Activated gamma-delta T cell (primary cell): ENCODE measurements around the gene MAP4K3.
"Not testable (repeated sequence)": the region's sequence is repeated elsewhere in the genome, so short reads cannot be mapped to it uniquely, and the experiment has no call there.

Experiments
- DNase-seq: peaks from one replicate; lab custom pipeline; 2025; lab: John Stamatoyannopoulos, UW

MAP4K3 gene

DNA sequence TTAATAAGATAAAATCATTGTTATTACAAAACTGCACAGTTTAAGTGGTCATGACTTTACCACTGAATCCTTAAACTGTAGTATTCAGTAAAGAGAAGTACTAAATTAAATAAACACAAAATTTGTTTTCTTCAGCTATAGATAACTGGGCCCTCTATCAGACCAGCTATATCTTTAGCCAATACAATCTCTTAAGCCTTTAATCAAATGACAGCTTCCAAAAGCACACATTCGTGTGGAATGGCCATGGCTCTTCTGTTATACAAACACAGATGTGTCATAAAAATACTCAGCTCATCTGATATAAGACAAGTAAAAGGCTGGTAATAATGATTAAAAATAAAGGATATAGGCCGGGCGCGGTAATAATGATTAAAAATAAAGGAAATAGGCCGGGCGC is 135.7 kb downstream of the MAP4K3 start:
- DNase-seq: no peak

GRCh38 chr2:39300044-39300978 is 136.8 kb downstream of the MAP4K3 start:
- no peak for DNase-seq

DNA sequence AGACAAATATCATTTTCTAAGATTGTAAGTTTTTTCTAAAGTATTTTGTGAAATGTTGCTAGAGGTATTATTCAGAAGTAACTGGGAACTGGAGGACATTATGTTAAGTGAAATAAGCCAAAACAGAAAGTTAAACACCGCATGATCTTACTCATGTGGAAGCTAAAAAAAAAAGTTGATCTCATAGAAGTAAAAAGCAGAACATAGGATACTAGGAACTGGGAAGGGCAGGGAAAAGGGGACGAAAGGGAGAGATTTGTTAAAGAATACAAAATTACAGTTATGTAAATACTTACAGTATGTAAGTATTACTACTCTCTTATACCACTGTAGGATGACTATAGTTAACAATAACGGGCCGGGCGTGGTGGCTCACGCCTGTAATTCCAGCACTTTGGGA is 146.7 kb downstream of the MAP4K3 start:
- no peak for DNase-seq

DNA sequence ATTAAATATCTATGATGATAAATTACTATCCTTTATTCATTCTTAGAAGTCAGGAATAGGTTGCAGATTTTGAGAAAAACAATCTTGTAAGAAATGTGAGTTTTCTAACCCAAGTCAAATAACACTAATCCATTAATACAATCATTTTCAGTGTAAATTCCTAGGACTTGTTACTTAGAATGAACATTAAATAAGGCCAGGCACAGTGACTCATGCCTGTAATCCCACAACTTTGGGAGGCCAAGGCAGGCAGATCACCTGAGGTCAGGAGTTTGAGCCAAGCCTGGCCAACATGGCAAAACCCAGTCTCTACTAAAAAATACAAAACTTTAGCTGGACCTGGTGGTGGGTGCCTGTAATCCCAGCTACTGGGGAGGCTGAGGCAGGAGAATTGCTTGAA is 147.5 kb downstream of the MAP4K3 start:
- no peak for DNase-seq

GRCh38 chr2:39283561-39283960 is 153.5 kb downstream of the MAP4K3 start:
- DNase-seq: no peak

DNA sequence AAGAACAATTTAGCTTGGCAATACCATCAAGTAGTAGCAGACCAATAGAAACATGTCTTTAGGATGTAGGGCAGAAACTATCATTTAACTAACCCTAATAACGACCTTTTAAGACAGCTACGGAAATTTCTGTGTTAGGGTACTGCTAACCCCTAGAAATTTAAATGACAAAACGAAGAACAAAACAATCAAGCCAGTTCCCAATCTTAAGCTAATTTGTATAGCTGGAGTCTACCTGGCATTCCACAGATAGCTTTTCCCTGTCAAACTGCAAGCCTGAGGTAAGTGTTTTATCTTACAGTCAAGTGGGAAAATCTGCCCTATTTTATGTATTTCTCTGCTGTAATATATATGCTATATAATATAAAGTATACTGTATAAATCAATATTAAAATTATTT is 155.7 kb downstream of the MAP4K3 start:
- DNase-seq: no peak

GRCh38 chr2:39275016-39275415 is 162.1 kb downstream of the MAP4K3 start:
- DNase-seq: no peak

- no peak for DNase-seq
These were observed 167.1 kb downstream of the MAP4K3 start for GRCh38 chr2:39269941-39270340.

GRCh38 chr2:39266916-39267434 is 170.1 kb downstream of the MAP4K3 start:
- no peak for DNase-seq

- no peak for DNase-seq
These were observed 170.8 kb downstream of the MAP4K3 start for GRCh38 chr2:39266139-39266805.

- no peak for DNase-seq
These were observed 171.8 kb downstream of the MAP4K3 start for GRCh38 chr2:39265315-39265714.

DNA sequence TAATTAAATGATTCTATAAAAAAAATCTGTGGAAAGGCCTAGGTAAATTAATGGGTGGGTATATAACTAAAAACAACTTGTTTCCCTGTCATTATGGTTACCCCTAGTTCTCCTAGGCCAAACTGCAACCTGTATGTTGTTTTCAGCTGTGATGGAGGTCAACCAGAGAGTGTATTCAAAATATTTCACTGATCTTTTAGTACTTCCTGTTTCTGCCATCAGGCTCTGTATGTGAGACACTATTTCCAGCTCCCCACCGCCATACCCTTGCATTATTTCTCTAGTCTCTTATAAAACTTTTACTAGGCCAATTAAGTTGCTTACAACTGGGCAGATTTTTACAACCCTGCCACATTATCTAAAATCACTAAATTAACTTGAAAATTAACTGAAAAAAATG is 172.4 kb downstream of the MAP4K3 start:
- DNase-seq: no peak

- no peak for DNase-seq
These were observed 177.0 kb downstream of the MAP4K3 start for GRCh38 chr2:39260087-39260486.

DNA sequence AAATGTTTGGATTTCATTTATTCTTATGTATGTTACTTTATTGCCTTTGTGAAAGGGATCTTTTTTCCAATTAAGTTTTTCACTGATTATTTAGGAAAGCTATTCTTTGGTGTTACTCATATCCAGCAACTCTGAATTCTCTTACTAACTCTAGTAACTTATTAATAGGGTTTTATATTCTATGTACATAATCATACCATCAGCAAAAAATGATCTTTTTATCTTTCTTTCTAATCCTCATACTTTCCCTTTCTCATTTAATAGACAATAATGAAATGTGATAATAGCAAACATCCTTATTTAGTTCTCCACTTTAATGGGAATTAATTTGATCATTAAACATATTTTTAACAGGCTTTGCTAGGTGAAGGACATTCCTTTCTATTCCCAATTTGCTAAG is 181.0 kb downstream of the MAP4K3 start:
- no peak for DNase-seq

DNA sequence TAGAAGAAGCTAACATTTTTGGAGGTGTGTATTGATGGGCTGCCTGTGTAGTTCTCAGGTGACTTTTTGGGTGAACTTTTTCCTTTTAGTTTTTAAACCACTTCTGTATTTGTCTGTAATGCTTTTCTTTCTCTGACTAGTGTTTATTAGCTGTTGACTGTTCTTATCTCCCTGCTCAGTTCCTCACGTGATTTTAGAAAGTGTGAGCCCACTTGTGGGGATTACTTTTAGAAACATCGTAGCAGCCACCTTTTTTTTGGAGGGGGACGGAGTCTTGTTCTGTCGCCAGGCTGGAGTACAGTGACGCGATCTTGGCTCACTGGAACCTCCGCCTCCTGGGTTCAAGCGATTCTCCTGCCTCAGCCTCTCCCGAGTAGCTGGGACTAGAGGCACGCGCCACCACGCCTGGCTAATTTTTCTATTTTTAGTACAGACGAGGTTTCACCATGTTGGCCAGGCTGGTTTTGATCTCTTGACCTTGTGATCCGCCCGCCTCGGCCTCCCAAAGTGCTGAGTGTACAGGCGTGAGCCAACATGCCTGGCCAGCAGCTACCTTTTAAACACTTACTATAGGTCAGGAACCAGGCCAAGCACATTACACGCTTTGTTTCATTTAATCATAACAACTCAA is 184.1 kb downstream of the MAP4K3 start:
- DNase-seq: no peak

GRCh38 chr2:39247512-39248043 is 189.5 kb downstream of the MAP4K3 start:
- no peak for DNase-seq

- no peak for DNase-seq
These were observed 190.6 kb downstream of the MAP4K3 start for GRCh38 chr2:39246382-39246980.

- not testable (repeated sequence) for DNase-seq
These were observed 192.0 kb downstream of the MAP4K3 start for GRCh38 chr2:39244963-39245625.

- DNase-seq: not testable (repeated sequence)
These were observed 192.7 kb downstream of the MAP4K3 start for GRCh38 chr2:39244241-39244862.

GRCh38 chr2:39243469-39244123 is 193.5 kb downstream of the MAP4K3 start, which contains the start of gene CDKL4:
Gene CDKL4 (minus strand): TSS chr2:39243970.
- DNase-seq: peak; percentile 22
